ENCODE results near the gene ATG9A. TPM values are rescaled to one million over a fixed set of nuclear protein-coding genes. Genes with fewer than 3 reads are reported as not detected.

ATG9A gene
- total and polyA plus RNA-seq, 9 donors, result 22.6 to 46.3 (median 32.6) TPM

DNA sequence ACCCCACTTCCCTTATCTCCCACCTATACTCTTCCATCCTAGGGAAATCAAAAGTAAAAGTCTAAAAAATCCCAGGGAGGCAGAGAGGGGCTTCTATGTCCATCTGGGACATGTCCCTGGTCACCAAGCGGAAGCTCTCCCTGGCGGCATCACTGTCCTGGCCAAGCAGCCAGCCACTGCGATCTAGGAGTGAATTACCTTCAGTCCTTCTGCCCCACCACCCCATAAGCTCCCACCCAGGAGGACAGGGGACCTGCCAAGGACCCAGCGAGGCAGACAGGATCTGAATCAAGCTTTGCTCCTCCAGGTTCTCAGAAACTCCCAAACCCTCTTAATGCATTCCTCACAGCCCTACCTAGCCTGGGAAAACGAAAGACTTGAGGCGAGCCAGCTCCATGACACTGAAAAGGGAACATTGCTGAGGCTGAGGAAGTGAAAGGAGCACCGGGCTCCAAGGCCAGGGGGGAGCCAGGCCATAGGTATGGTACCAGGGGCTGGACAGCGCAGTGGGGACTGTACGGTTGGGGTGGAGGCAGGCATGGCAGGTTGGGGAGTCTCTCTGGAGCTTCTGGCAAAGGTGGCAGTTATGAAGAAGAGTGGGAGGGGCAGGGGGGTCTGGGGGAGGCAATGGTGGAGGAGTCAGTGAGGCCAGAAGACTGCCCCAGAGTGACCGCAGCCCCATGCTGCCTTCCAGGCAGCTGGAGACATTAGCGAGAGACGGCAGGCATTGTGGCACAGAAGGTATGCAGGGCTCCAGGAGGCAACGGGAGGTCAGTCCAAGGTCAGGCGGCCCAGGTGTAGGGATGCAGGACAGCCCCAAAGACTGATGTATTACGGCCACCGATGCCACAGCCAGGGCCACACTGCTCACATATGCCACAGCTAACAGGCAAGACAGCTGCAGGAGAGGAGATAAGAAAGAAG is 56.9 kb downstream of the ATG9A start:
- intact Hi-C loops (cut with DNase I), result loop anchor here in 1 of 4 donors (10.0 kb wide), 1 partner anchor 1158 kb away; no protein-coding TSS in a partner anchor
- Histone ChIP-seq H3K27me3 (no peaks in the 10 kb centered on the region), H3K36me3 (no peaks in the 10 kb centered on the region), H3K9me3 (no peaks in the 10 kb centered on the region), H3K4me3 (no peak overlapping the region), H3K27ac (no peak overlapping the region), H3K4me1 (ENCODE audit: insufficient read depth) (peaks cover 6% of the 10 kb centered on the region)
- DNase-seq, result no peak
- 76 to 89% (median 78%) methylated on average over 16 of the region's 16 CpGs for WGBS, 3 donors
- TF ChIP-seq EP300 (IDR thresholded peaks at IDR 0.05) (no peak), CTCF (IDR thresholded peaks at IDR 0.05) (no peak), POLR2A (IDR thresholded peaks at IDR 0.05) (no peak)

- Histone ChIP-seq H3K4me3 (no peak overlapping the region), H3K4me1 (ENCODE audit: insufficient read depth) (peaks cover 6% of the 10 kb centered on the region), H3K27ac (peak overlapping the region; percentile 22 to 71), H3K9me3 (no peaks in the 10 kb centered on the region), H3K27me3 (no peaks in the 10 kb centered on the region), H3K36me3 (no peaks in the 10 kb centered on the region)
- TF ChIP-seq CTCF (IDR thresholded peaks at IDR 0.05), result peak; percentile 57 to 72 (median 61)
- TF ChIP-seq EP300 (IDR thresholded peaks at IDR 0.05), result no peak
- TF ChIP-seq POLR2A (IDR thresholded peaks at IDR 0.05), result no peak
- DNase-seq, result peak; percentile 61 to 76 (median 72)
- WGBS, 3 donors, result 11 to 24% (median 15%) methylated on average over 6 of the region's 6 CpGs
- intact Hi-C loops (cut with DNase I), result loop anchor here in 1 of 4 donors (10.0 kb wide), 1 partner anchor 1156 kb away; no protein-coding TSS in a partner anchor
These were observed 58.2 kb downstream of the ATG9A start for GRCh38 chr2:219171231-219171651.

GRCh38 chr2:219169930-219170654 is 59.3 kb downstream of the ATG9A start, which contains the start of gene SLC23A3:
Gene SLC23A3 (minus strand): TSS chr2:219170029. CDS start chr2:219169984, 45 bp downstream.
- Histone ChIP-seq H3K27me3 (no peaks in the 10 kb centered on the region), H3K4me1 (ENCODE audit: insufficient read depth) (peaks cover 6% of the 10 kb centered on the region), H3K36me3 (no peaks in the 10 kb centered on the region), H3K27ac (peak within 1 kb of the TSS in 1 of 2 donors; percentile 71), H3K4me3 (no peak within 1 kb of the TSS), H3K9me3 (no peaks in the 10 kb centered on the region)
- intact Hi-C loops (cut with DNase I), result loop anchor here in 3 of 4 donors (5.0 to 10.0 kb wide), 4 partner anchors 122 to 1155 kb away; partner anchors contain the start of gene DNPEP (in 1 of the 3)
- 77 to 82% (median 78%) methylated on average over 10 of the region's 10 CpGs for WGBS, 3 donors
- DNase-seq, result no peak
- no peak for TF ChIP-seq EP300 (IDR thresholded peaks at IDR 0.05)
- TF ChIP-seq CTCF (IDR thresholded peaks at IDR 0.05), result no peak
- no peak for TF ChIP-seq POLR2A (IDR thresholded peaks at IDR 0.05)

Other genes with a start within 250 kb of the ATG9A start
- under 1 TPM in 2 of 7 donors, not detected in 5; 0.11 to 0.13 TPM for gene FEV, start 244.5 kb downstream of the ATG9A start, total RNA-seq
- not detected for gene FEV, start 244.5 kb downstream of the ATG9A start, polyA plus RNA-seq
- not detected for gene CRYBA2, start 236.2 kb downstream of the ATG9A start, total RNA-seq
- not detected for gene CRYBA2, start 236.2 kb downstream of the ATG9A start, polyA plus RNA-seq
- gene CFAP65, start 188.1 kb downstream of the ATG9A start, total RNA-seq, result 10 to 100 TPM in 1 of 7 donors, 1 to 10 TPM in 1, under 1 TPM in 3, not detected in 2; 0.82 to 19.6 (median 0.95) TPM
- under 1 TPM in 1 of 2 donors, not detected in 1; 0.04 TPM for gene CFAP65, start 188.1 kb downstream of the ATG9A start, polyA plus RNA-seq
- under 1 TPM in 3 of 7 donors, not detected in 4; 0.15 to 0.80 (median 0.36) TPM for gene IHH, start 168.7 kb downstream of the ATG9A start, total RNA-seq
- gene IHH, start 168.7 kb downstream of the ATG9A start, polyA plus RNA-seq, result 1 to 10 TPM in 1 of 2 donors, under 1 TPM in 1; 0.12 to 1.6 TPM
- gene NHEJ1, start 68.8 kb downstream of the ATG9A start, total RNA-seq, result 10 to 100 TPM; 14.7 to 19.1 (median 17.1) TPM
- 10 to 100 TPM; 10.8 to 23.1 TPM for gene NHEJ1, start 68.8 kb downstream of the ATG9A start, polyA plus RNA-seq
- gene SLC23A3, start 59.6 kb downstream of the ATG9A start, total RNA-seq, result 1 to 10 TPM in 6 of 7 donors, under 1 TPM in 1; 0.84 to 4.5 (median 1.7) TPM
- 1 to 10 TPM in 1 of 2 donors, under 1 TPM in 1; 0.81 to 1.1 TPM for gene SLC23A3, start 59.6 kb downstream of the ATG9A start, polyA plus RNA-seq
- 10 to 100 TPM; 29.7 to 68.2 (median 62.8) TPM for gene CNPPD1, start 52.7 kb downstream of the ATG9A start, total RNA-seq
- 10 to 100 TPM; 27.1 to 46.7 TPM for gene CNPPD1, start 52.7 kb downstream of the ATG9A start, polyA plus RNA-seq
- 100 to 1,000 TPM in 3 of 7 donors, 10 to 100 TPM in 4; 40.9 to 106 (median 95.6) TPM for gene RETREG2, start 51.4 kb downstream of the ATG9A start, total RNA-seq
- 100 to 1,000 TPM in 1 of 2 donors, 10 to 100 TPM in 1; 74.4 to 110 TPM for gene RETREG2, start 51.4 kb downstream of the ATG9A start, polyA plus RNA-seq
- gene ZFAND2B, start 22.9 kb downstream of the ATG9A start, total RNA-seq, result 10 to 100 TPM; 22.4 to 45.6 (median 33.9) TPM
- 10 to 100 TPM; 14.3 to 31.1 TPM for gene ZFAND2B, start 22.9 kb downstream of the ATG9A start, polyA plus RNA-seq
- 10 to 100 TPM; 12.0 to 64.5 (median 37.2) TPM for gene ABCB6, start 10.7 kb downstream of the ATG9A start, total RNA-seq
- gene ABCB6, start 10.7 kb downstream of the ATG9A start, polyA plus RNA-seq, result 10 to 100 TPM; 26.3 to 33.3 TPM
- 10 to 100 TPM; 36.4 to 60.2 (median 44.1) TPM for gene ANKZF1, start 170 bp upstream of the ATG9A start, total RNA-seq
- gene ANKZF1, start 170 bp upstream of the ATG9A start, polyA plus RNA-seq, result 10 to 100 TPM; 33.1 to 36.5 TPM
- 10 to 100 TPM in 6 of 7 donors, 1 to 10 TPM in 1; 5.7 to 20.3 (median 13.9) TPM for gene GLB1L, start 15.8 kb upstream of the ATG9A start, total RNA-seq
- gene GLB1L, start 15.8 kb upstream of the ATG9A start, polyA plus RNA-seq, result 10 to 100 TPM; 12.8 to 19.6 TPM
- gene STK16, start 15.8 kb upstream of the ATG9A start, total RNA-seq, result 10 to 100 TPM; 12.4 to 24.8 (median 17.9) TPM
- 10 to 100 TPM; 19.1 to 29.4 TPM for gene STK16, start 15.8 kb upstream of the ATG9A start, polyA plus RNA-seq
- gene TUBA4B, start 23.6 kb upstream of the ATG9A start, total RNA-seq, result 10 to 100 TPM in 1 of 7 donors, 1 to 10 TPM in 1, under 1 TPM in 3, not detected in 2; 0.27 to 13.2 (median 0.83) TPM
- under 1 TPM; 0.18 to 0.34 TPM for gene TUBA4B, start 23.6 kb upstream of the ATG9A start, polyA plus RNA-seq
- 10 to 100 TPM in 6 of 7 donors, 1 to 10 TPM in 1; 8.4 to 53.6 (median 16.5) TPM for gene TUBA4A, start 24.3 kb upstream of the ATG9A start, total RNA-seq
- 10 to 100 TPM in 1 of 2 donors, 1 to 10 TPM in 1; 7.9 to 42.2 TPM for gene TUBA4A, start 24.3 kb upstream of the ATG9A start, polyA plus RNA-seq
- gene DNAJB2, start 49.7 kb upstream of the ATG9A start, total RNA-seq, result 100 to 1,000 TPM in 1 of 7 donors, 10 to 100 TPM in 6; 34.0 to 101 (median 85.7) TPM
- gene DNAJB2, start 49.7 kb upstream of the ATG9A start, polyA plus RNA-seq, result 10 to 100 TPM; 77.9 to 87.5 TPM
- 1 to 10 TPM in 3 of 7 donors, under 1 TPM in 3, not detected in 1; 0.12 to 2.3 (median 0.82) TPM for gene PTPRN, start 79.8 kb upstream of the ATG9A start, total RNA-seq
- 1 to 10 TPM in 1 of 2 donors, under 1 TPM in 1; 0.08 to 1.3 TPM for gene PTPRN, start 79.8 kb upstream of the ATG9A start, polyA plus RNA-seq
- not detected for gene RESP18, start 103.1 kb upstream of the ATG9A start, total RNA-seq
- gene RESP18, start 103.1 kb upstream of the ATG9A start, polyA plus RNA-seq, result not detected
- 10 to 100 TPM; 34.7 to 72.9 (median 66.4) TPM for gene DNPEP, start 158.3 kb upstream of the ATG9A start, total RNA-seq
- gene DNPEP, start 158.3 kb upstream of the ATG9A start, polyA plus RNA-seq, result 10 to 100 TPM; 23.4 to 54.2 TPM
- gene DES, start 188.7 kb upstream of the ATG9A start, total RNA-seq, result 1,000 to 10,000 TPM in 1 of 7 donors, 100 to 1,000 TPM in 4, 10 to 100 TPM in 2; 86.5 to 1,061 (median 184) TPM
- 100 to 1,000 TPM; 149 to 642 TPM for gene DES, start 188.7 kb upstream of the ATG9A start, polyA plus RNA-seq
- 10 to 100 TPM; 13.9 to 79.7 (median 29.6) TPM for gene SPEG, start 205.2 kb upstream of the ATG9A start, total RNA-seq
- 10 to 100 TPM in 1 of 2 donors, 1 to 10 TPM in 1; 9.9 to 31.4 TPM for gene SPEG, start 205.2 kb upstream of the ATG9A start, polyA plus RNA-seq